ENCODE data around the gene OR5K1.

Gene OR5K1

GRCh38 chr3:98462901-98463300 is at the start of gene OR5K1:
Gene OR5K1 (plus strand): TSS chr3:98463201. CDS start chr3:98469577, 6,376 bp downstream.
- no peak for DNase-seq

GRCh38 chr3:98432575-98432974 is 30.4 kb upstream of the OR5K1 start:
- DNase-seq, result no peak

- no peak for DNase-seq
Observed at GRCh38 chr3:98433764-98434163, 29.2 kb upstream of the OR5K1 start.

GRCh38 chr3:98434412-98434811 is 28.6 kb upstream of the OR5K1 start:
- no peak for DNase-seq

GRCh38 chr3:98440283-98440682 is 22.7 kb upstream of the OR5K1 start:
- no peak for DNase-seq

- DNase-seq, result no peak
Observed at GRCh38 chr3:98445949-98446406, 17.0 kb upstream of the OR5K1 start.

GRCh38 chr3:98449606-98450193 is 13.3 kb upstream of the OR5K1 start:
- no peak for DNase-seq

GRCh38 chr3:98450372-98450771 is 12.6 kb upstream of the OR5K1 start:
- no peak for DNase-seq

- DNase-seq, result no peak
Observed at GRCh38 chr3:98453827-98454226, 9.2 kb upstream of the OR5K1 start.

GRCh38 chr3:98454929-98455328 is 8.1 kb upstream of the OR5K1 start:
- DNase-seq, result no peak

GRCh38 chr3:98457543-98457942 is 5.5 kb upstream of the OR5K1 start:
- DNase-seq, result no peak

GRCh38 chr3:98460220-98460619 is 2.8 kb upstream of the OR5K1 start:
- no peak for DNase-seq

GRCh38 chr3:98482717-98483482 is 19.9 kb downstream of the OR5K1 start:
- no peak for DNase-seq

GRCh38 chr3:98483626-98484025 is 20.6 kb downstream of the OR5K1 start:
- no peak for DNase-seq

- no peak for DNase-seq
Observed at GRCh38 chr3:98497381-98497780, 34.4 kb downstream of the OR5K1 start, which contains the start of gene OR5K2. Gene OR5K2 (plus strand): TSS chr3:98497681. CDS start chr3:98497681, 0 bp downstream.

- no peak for DNase-seq
Observed at GRCh38 chr3:98500019-98500418, 37.0 kb downstream of the OR5K1 start.

GRCh38 chr3:98501270-98501669 is 38.3 kb downstream of the OR5K1 start:
- no peak for DNase-seq

GRCh38 chr3:98501863-98502576 is 39.0 kb downstream of the OR5K1 start:
- DNase-seq, result no peak

GRCh38 chr3:98504539-98504938 is 41.5 kb downstream of the OR5K1 start:
- no peak for DNase-seq

- peak; percentile 15 for DNase-seq
Observed at GRCh38 chr3:98508582-98508981, 45.6 kb downstream of the OR5K1 start.

- no peak for DNase-seq
Observed at GRCh38 chr3:98512576-98512975, 49.6 kb downstream of the OR5K1 start.

GRCh38 chr3:98513091-98513511 is 50.1 kb downstream of the OR5K1 start:
- DNase-seq, result no peak

- no peak for DNase-seq
Observed at GRCh38 chr3:98513736-98514135, 50.7 kb downstream of the OR5K1 start.

GRCh38 chr3:98514948-98515347 is 51.9 kb downstream of the OR5K1 start:
- no peak for DNase-seq

Data from CD4-positive, alpha-beta T cell treated with Interleukin-4 for 4 hours (primary cell).